T-cell (primary cell): ENCODE measurements around the gene DPEP2. TPM values are rescaled to one million over a fixed set of nuclear protein-coding genes. Genes with fewer than 3 reads are reported as not detected.

ENCODE experiments used
- ATAC-seq, 4 experiments: fragments of 200-7000 bp in 3 of 4; fragments of 150-1000 bp in 1 of 4; cut with Tn5 transposase; replicated peaks in 1 of 4; 1 replicate in 3 of 4; 2 replicates in 1 of 4; pipeline ENCODE4 v1.10.0; 2021; ENCODE audit warnings: moderate library complexity in 3 of 4, mild to moderate bottlenecking in 2 of 4, moderate number of reproducible peaks in 1 of 4
- CTCF ChIA-PET, 2 donors: fragments of 300-600 bp; sonication (Branson Sonifier 250); formaldehyde crosslinking; loops; one replicate each; lab custom pipeline; 2022; ENCODE audit warnings: antibody characterized with exemption in 2 of 2; lab: Charles Lee
- POLR2A ChIA-PET, 2 donors: fragments of 300-600 bp; sonication (Branson Sonifier 250); formaldehyde crosslinking; loops; one replicate each; lab custom pipeline; 2022; ENCODE audit warnings: antibody characterized with exemption in 2 of 2; lab: Charles Lee
- DNase-seq, 35 experiments: peaks; one replicate each; pipeline versions ENCODE4 v3.0.0 to v3.0.0-alpha.2; 2013 to 2023
- H3K27ac ChIP-seq: one replicate; pipeline ENCODE4 v1.5.1; 2013; ENCODE audit warnings: low read length
- H3K27me3 ChIP-seq, 2 experiments: replicated peaks in 1 of 2; 1 replicate in 1 of 2; 2 replicates in 1 of 2; pipeline versions ENCODE4 v1.6.1 to v1.7.0; 2013; ENCODE audit warnings: low read length in 1 of 2, mixed read lengths in 1 of 2; ENCODE audit not compliant: control insufficient read depth in 2 of 2, insufficient read depth in 2 of 2; ENCODE audit errors: extremely low read depth in 1 of 2
- H3K36me3 ChIP-seq, 2 donors: 1 replicate in 1 of 2; 2 replicates in 1 of 2; pipeline versions ENCODE4 v1.6.1 to v1.7.0; 2013; ENCODE audit warnings: low read length in 1 of 2; ENCODE audit not compliant: control insufficient read depth in 2 of 2, insufficient read depth in 1 of 2; ENCODE audit errors: extremely low read depth in 1 of 2
- H3K4me1 ChIP-seq, 2 experiments: 1 replicate in 1 of 2; 2 replicates in 1 of 2; pipeline versions ENCODE4 v1.6.1 to v1.7.0; 2013; ENCODE audit warnings: low read length in 2 of 2, mixed read lengths in 1 of 2; ENCODE audit not compliant: insufficient read depth in 2 of 2, control insufficient read depth in 1 of 2; ENCODE audit errors: extremely low read depth in 1 of 2
- H3K4me3 ChIP-seq, 2 donors: 1 replicate in 1 of 2; 2 replicates in 1 of 2; pipeline versions ENCODE4 v1.5.1 to v1.7.0; 2013; ENCODE audit warnings: mild to moderate bottlenecking in 2 of 2, low read length in 1 of 2, moderate library complexity in 1 of 2; ENCODE audit not compliant: control insufficient read depth in 1 of 2; ENCODE audit errors: extremely low read depth in 1 of 2
- H3K9me3 ChIP-seq: 2 replicates; pipeline ENCODE4 v1.7.0; 2013
- H3K27ac Mint-ChIP-seq, 2 donors: one replicate each; pipeline ENCODE4 v1.8.0; 2020 to 2021; ENCODE audit warnings: mild to moderate bottlenecking in 2 of 2, mixed read lengths in 2 of 2
- H3K27me3 Mint-ChIP-seq, 2 donors: one replicate each; pipeline ENCODE4 v1.8.0; 2021 to 2022; ENCODE audit warnings: mixed read lengths in 2 of 2
- H3K36me3 Mint-ChIP-seq: one replicate; pipeline ENCODE4 v1.8.0; 2021; ENCODE audit warnings: mixed read lengths
- H3K4me1 Mint-ChIP-seq, 3 donors: one replicate each; pipeline ENCODE4 v1.8.0; 2020 to 2022; ENCODE audit warnings: mixed read lengths in 3 of 3, mild to moderate bottlenecking in 1 of 3
- H3K4me3 Mint-ChIP-seq, 3 donors: one replicate each; pipeline ENCODE4 v1.8.0; 2020 to 2022; ENCODE audit warnings: mild to moderate bottlenecking in 3 of 3, mixed read lengths in 3 of 3, moderate library complexity in 3 of 3
- H3K9me3 Mint-ChIP-seq, 3 donors: one replicate each; pipeline ENCODE4 v1.8.0; 2020 to 2022; ENCODE audit warnings: mixed read lengths in 3 of 3
- WGBS: methylation state at CpG from one replicate; pipeline ENCODE4 v1.1.5; 2013; ENCODE audit warnings: missing lambda C conversion rate; ENCODE audit not compliant: insufficient coverage; 5-methylcytosine and 5-hydroxymethylcytosine counted together
- total RNA-seq, 35 experiments: library from RNA in 6 of 35; stranded (reverse) in 6 of 35; fragments of 120-200 nt in 1 of 35; gene quantifications; one replicate each; pipeline versions ENCODE4 v1.2.1 to v1.2.4 and lab custom pipeline; 2013 to 2026

Gene DPEP2
- total RNA-seq, 5 donors from 2014 or later (not counting 1 experiment from before 2014, with no cell fraction given): 51.5 to 122 (median 100) TPM

DNA sequence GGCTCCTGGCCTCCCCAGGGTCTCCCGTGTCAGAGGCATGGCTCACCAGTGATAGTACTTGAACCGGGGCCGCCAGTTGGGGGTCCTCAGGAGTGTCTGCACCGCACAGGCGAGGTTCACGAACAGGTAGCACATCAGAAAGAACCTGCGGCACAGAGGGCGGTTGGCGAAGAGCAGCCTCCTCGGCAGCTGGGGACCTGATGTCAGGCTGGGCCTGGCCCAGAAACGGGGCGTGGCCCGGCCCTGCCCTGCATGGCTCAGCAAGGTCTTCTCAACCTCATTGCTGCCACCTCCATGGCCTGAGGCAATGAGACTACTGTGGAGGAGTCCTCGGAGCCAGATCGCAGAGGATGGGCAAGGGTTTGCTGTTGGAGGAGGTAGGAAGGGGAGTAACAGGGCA lies 51.3 kb downstream of the DPEP2 start:
- Histone ChIP-seq H3K4me3 (no peak overlapping the region), H3K36me3 (peaks cover 16 to 48% of the 10 kb centered on the region in 2 donors), H3K27ac (no peak overlapping the region), H3K9me3 (no peaks in the 10 kb centered on the region), H3K4me1 (peaks cover 0 to 2% of the 10 kb centered on the region in 2 experiments), H3K27me3 (no peaks in the 10 kb centered on the region)
- DNase-seq (no peak), ATAC-seq (no peak)
- H3K9me3 Mint-ChIP-seq: no peaks in the 10 kb centered on the region
- H3K27ac Mint-ChIP-seq: no peak overlapping the region
- CTCF ChIA-PET: no interaction called here
- peaks cover 17% of the 10 kb centered on the region for H3K36me3 Mint-ChIP-seq
- WGBS: 97% methylated on average over 13 of the region's 15 CpGs
- no peaks in the 10 kb centered on the region for H3K27me3 Mint-ChIP-seq
- POLR2A ChIA-PET: no interaction called here
- peaks cover 0 to 5% (median 0%) of the 10 kb centered on the region in 3 donors for H3K4me1 Mint-ChIP-seq
- H3K4me3 Mint-ChIP-seq: no peak overlapping the region

- H3K4me3 ChIP-seq: no peak overlapping the region
- peaks cover 16 to 47% of the 10 kb centered on the region in 2 donors for H3K36me3 ChIP-seq
- H3K4me1 ChIP-seq: peaks cover 0 to 12% of the 10 kb centered on the region in 2 experiments
- H3K27ac ChIP-seq: no peak overlapping the region
- Mint-ChIP-seq H3K4me3 (no peak overlapping the region), H3K27me3 (no peaks in the 10 kb centered on the region), H3K9me3 (no peaks in the 10 kb centered on the region), H3K36me3 (peaks cover 16% of the 10 kb centered on the region), H3K4me1 (peaks cover 2 to 7% (median 2%) of the 10 kb centered on the region in 3 donors), H3K27ac (no peak overlapping the region)
- H3K9me3 ChIP-seq: no peaks in the 10 kb centered on the region
- WGBS: 96% methylated on average over 19 of the region's 28 CpGs
- H3K27me3 ChIP-seq: no peaks in the 10 kb centered on the region
- ATAC-seq: no peak
- CTCF ChIA-PET: interaction anchor here in 1 of 2 donors (0.6 kb wide), 2 partner anchors 280 to 499 kb away, joined by 3 read pairs; no protein-coding TSS in a partner anchor
- POLR2A ChIA-PET: no interaction called here
- DNase-seq: no peak
Observed at GRCh38 chr16:67946966-67947558, 52.2 kb downstream of the DPEP2 start.

GRCh38 chr16:67946128-67946569 lies 53.1 kb downstream of the DPEP2 start:
- Histone ChIP-seq H3K4me3 (no peak overlapping the region), H3K27me3 (no peaks in the 10 kb centered on the region), H3K27ac (no peak overlapping the region), H3K4me1 (peaks cover 0 to 21% of the 10 kb centered on the region in 2 experiments), H3K36me3 (peaks cover 8 to 38% of the 10 kb centered on the region in 2 donors), H3K9me3 (no peaks in the 10 kb centered on the region)
- 98% methylated on average over 13 of the region's 20 CpGs for WGBS
- Mint-ChIP-seq H3K4me3 (no peak overlapping the region), H3K9me3 (no peaks in the 10 kb centered on the region), H3K27ac (no peak overlapping the region), H3K27me3 (no peaks in the 10 kb centered on the region), H3K36me3 (peaks cover 12% of the 10 kb centered on the region), H3K4me1 (peaks cover 9 to 14% (median 9%) of the 10 kb centered on the region in 3 donors)
- ChIA-PET POLR2A (no interaction called here), CTCF (interaction anchor here (0.6 to 0.7 kb wide), 2 partner anchors 498 to 827 kb away, joined by 3 read pairs; no protein-coding TSS in a partner anchor)
- DNase-seq: no peak
- ATAC-seq: no peak

DNA sequence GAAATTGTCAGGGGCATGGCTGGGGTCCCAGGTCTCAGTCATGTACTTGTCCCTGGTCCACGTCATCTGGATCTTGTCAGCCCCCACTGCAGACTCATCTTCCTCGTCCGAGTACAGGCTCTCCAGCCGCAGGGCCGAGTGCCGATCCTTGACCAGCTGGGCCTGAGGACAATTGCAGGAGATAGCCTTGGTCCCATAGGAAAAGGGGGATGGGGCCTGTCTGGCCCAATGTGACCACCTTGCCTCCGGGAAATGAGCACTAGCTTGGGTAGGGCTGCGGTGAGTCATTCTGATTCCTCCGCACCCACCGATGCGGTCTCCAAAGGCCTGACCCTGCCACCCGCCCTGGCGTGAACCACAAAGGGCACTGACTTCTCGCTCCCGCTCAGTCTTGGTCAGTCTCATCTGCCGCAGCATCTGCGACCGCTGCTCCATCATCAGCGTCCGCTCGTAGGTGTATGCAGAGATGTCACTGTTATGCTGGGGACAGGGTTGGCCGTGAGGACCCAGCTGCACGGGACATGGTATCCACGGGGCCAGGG lies 53.8 kb downstream of the DPEP2 start:
- H3K27ac ChIP-seq: no peak overlapping the region
- H3K27me3 Mint-ChIP-seq: no peaks in the 10 kb centered on the region
- peaks cover 6 to 33% of the 10 kb centered on the region in 2 donors for H3K36me3 ChIP-seq
- H3K4me3 Mint-ChIP-seq: no peak overlapping the region
- peaks cover 12 to 19% (median 15%) of the 10 kb centered on the region in 3 donors for H3K4me1 Mint-ChIP-seq
- peaks cover 12% of the 10 kb centered on the region for H3K36me3 Mint-ChIP-seq
- ChIA-PET POLR2A (no interaction called here), CTCF (interaction anchor here (0.6 to 0.7 kb wide), 2 partner anchors 174 to 826 kb away, joined by 3 to 5 read pairs; no protein-coding TSS in a partner anchor)
- no peak for ATAC-seq
- H3K9me3 Mint-ChIP-seq: no peaks in the 10 kb centered on the region
- no peak overlapping the region for H3K27ac Mint-ChIP-seq
- no peaks in the 10 kb centered on the region for H3K9me3 ChIP-seq
- DNase-seq: no peak
- H3K4me3 ChIP-seq: no peak overlapping the region
- no peaks in the 10 kb centered on the region for H3K27me3 ChIP-seq
- H3K4me1 ChIP-seq: peaks cover 0 to 26% of the 10 kb centered on the region in 2 experiments
- WGBS: 94% methylated on average over 20 of the region's 24 CpGs

DNA sequence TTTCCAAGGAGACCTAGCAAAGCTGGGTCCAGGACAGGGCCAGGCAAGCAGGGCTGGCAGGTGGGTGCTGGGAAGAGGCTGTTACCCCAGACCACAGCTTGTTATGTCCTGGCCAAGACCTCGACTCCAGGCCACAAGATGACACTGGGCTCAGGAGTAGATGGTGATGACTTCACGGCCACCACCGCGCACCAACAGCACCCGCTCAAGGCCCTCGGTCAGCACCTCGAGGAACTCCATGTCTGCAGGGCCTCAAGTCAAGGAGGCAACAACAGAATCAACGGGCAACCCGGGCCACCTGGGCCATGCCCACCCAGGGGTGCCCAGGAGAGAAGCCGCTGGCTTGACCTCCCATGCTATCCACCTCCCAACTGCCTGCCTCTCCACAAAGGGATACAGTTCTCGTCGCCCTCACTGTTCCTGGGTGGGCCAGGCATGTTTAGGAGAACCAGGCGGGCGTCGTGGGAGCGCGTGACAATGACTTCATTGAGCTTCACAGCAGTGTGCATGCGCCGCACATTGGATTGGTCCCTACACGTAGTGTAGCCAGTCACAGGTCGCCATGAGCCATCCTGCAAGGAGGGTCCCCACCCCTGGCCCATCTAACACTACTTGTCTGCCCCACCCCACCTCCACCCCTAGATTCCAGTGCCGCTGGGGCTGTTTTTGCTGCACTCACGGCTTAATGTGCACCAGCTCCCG lies 54.4 kb downstream of the DPEP2 start:
- H3K27me3 Mint-ChIP-seq: no peaks in the 10 kb centered on the region
- DNase-seq (no peak), ATAC-seq (no peak)
- 96% methylated on average over 24 of the region's 24 CpGs for WGBS
- CTCF ChIA-PET: interaction anchor here (0.6 to 0.7 kb wide), 2 partner anchors 17 to 175 kb away, joined by 3 to 5 read pairs; no protein-coding TSS in a partner anchor
- Histone ChIP-seq H3K4me3 (no peak overlapping the region), H3K4me1 (peaks cover 0 to 32% of the 10 kb centered on the region in 2 experiments), H3K27ac (no peak overlapping the region), H3K27me3 (no peaks in the 10 kb centered on the region), H3K9me3 (no peaks in the 10 kb centered on the region), H3K36me3 (peaks cover 6 to 30% of the 10 kb centered on the region in 2 donors)
- H3K27ac Mint-ChIP-seq: no peak overlapping the region
- H3K36me3 Mint-ChIP-seq: peaks cover 12% of the 10 kb centered on the region
- POLR2A ChIA-PET: no interaction called here
- H3K4me3 Mint-ChIP-seq: no peak overlapping the region
- no peaks in the 10 kb centered on the region for H3K9me3 Mint-ChIP-seq
- H3K4me1 Mint-ChIP-seq: peaks cover 19 to 25% (median 21%) of the 10 kb centered on the region in 3 donors
